ENCODE data around the gene RRM1.
"Not testable (repeated sequence)": the region's sequence is repeated elsewhere in the genome, so short reads cannot be mapped to it uniquely, and the experiment has no call there.

The RRM1 gene

GRCh38 chr11:4084406-4085125 lies 10.0 kb upstream of the RRM1 start:
- no peak for DNase-seq

GRCh38 chr11:4085575-4085974 lies 9.0 kb upstream of the RRM1 start:
- DNase-seq: no peak

- no peak for DNase-seq
These were observed 7.8 kb upstream of the RRM1 start for GRCh38 chr11:4086575-4087353.

- DNase-seq: no peak
These were observed 7.0 kb upstream of the RRM1 start for GRCh38 chr11:4087551-4087950.

GRCh38 chr11:4090258-4090657 lies 4.3 kb upstream of the RRM1 start:
- no peak for DNase-seq

- DNase-seq: no peak
These were observed 2.6 kb upstream of the RRM1 start for GRCh38 chr11:4092026-4092425.

- DNase-seq: peak; percentile 78
These were observed 866 bp upstream of the RRM1 start for GRCh38 chr11:4093519-4094347.

- peak; percentile 20 for DNase-seq
These were observed 1.1 kb downstream of the RRM1 start for GRCh38 chr11:4095509-4096230.

- no peak for DNase-seq
These were observed 3.5 kb downstream of the RRM1 start for GRCh38 chr11:4098026-4098621.

GRCh38 chr11:4102711-4103110 lies 8.1 kb downstream of the RRM1 start:
- DNase-seq: no peak

GRCh38 chr11:4103269-4103668 lies 8.7 kb downstream of the RRM1 start:
- DNase-seq: no peak

GRCh38 chr11:4105916-4106315 lies 11.3 kb downstream of the RRM1 start:
- no peak for DNase-seq

GRCh38 chr11:4111834-4112233 lies 17.2 kb downstream of the RRM1 start:
- DNase-seq: no peak

- DNase-seq: no peak
These were observed 20.5 kb downstream of the RRM1 start for GRCh38 chr11:4115128-4115527.

- DNase-seq: no peak
These were observed 23.5 kb downstream of the RRM1 start for GRCh38 chr11:4118107-4118506.

- no peak for DNase-seq
These were observed 28.6 kb downstream of the RRM1 start for GRCh38 chr11:4123218-4123617.

GRCh38 chr11:4125141-4125540 lies 30.5 kb downstream of the RRM1 start:
- no peak for DNase-seq

GRCh38 chr11:4127357-4127756 lies 32.8 kb downstream of the RRM1 start:
- no peak for DNase-seq

GRCh38 chr11:4130219-4130618 lies 35.6 kb downstream of the RRM1 start:
- not testable (repeated sequence) for DNase-seq

- DNase-seq: no peak
These were observed 40.2 kb downstream of the RRM1 start for GRCh38 chr11:4134806-4135205.

GRCh38 chr11:4138497-4138896 lies 43.9 kb downstream of the RRM1 start:
- DNase-seq: no peak

- DNase-seq: no peak
These were observed 45.6 kb downstream of the RRM1 start for GRCh38 chr11:4140067-4140636.
